Stomach (tissue), 4 donors: ENCODE data around the gene MAB21L4.

ENCODE experiments used
- CTCF ChIP-seq, 7 experiments: fragments of 450-650 bp in 4 of 7; fragments of 200-600 bp in 3 of 7; sonication (generic) in 3 of 7; IDR thresholded peaks; one replicate each; pipeline ENCODE4 v1.5.1; 2016 to 2019; ENCODE audit warnings: antibody characterized with exemption in 7 of 7, control low read depth in 2 of 7, mild to moderate bottlenecking in 1 of 7
- EP300 ChIP-seq: sonication (generic); formaldehyde crosslinking; IDR thresholded peaks from one replicate; pipeline ENCODE4 v1.6.1; 2017; ENCODE audit warnings: antibody characterized with exemption
- POLR2A ChIP-seq, 4 donors: fragments of 450-650 bp; IDR thresholded peaks; one replicate each; pipeline ENCODE4 v1.6.1; 2016; ENCODE audit warnings: antibody characterized with exemption in 4 of 4, control low read depth in 2 of 4, mild to moderate bottlenecking in 1 of 4, moderate library complexity in 1 of 4
- POLR2AphosphoS5 ChIP-seq, 3 donors: sonication (generic); formaldehyde crosslinking; IDR thresholded peaks; one replicate each; pipeline ENCODE4 v1.6.1; 2016; ENCODE audit warnings: antibody characterized with exemption in 3 of 3

- TF ChIP-seq CTCF (IDR thresholded peaks at IDR 0.05) (no peak), EP300 (no peak), POLR2A (IDR thresholded peaks at IDR 0.05) (no peak), POLR2AphosphoS5 (IDR thresholded peaks at IDR 0.05) (no peak)
Measured at GRCh38 chr2:240886023-240886565, 9.9 kb downstream of the MAB21L4 start.
